GM19395 (cell line): ENCODE data around the gene NSUN6.

Source experiments
- ATAC-seq: cut with Tn5 transposase; IDR thresholded peaks from one replicate; pipeline ENCODE4 v1.9.1; 2021; ENCODE audit warnings: mild to moderate bottlenecking, moderate library complexity; ENCODE audit not compliant: unreplicated experiment

Gene NSUN6

GRCh38 chr10:18565006-18565405 is 86.4 kb downstream of the NSUN6 start:
- ATAC-seq, result no peak

- no peak for ATAC-seq
Observed at GRCh38 chr10:18563003-18563726, 88.2 kb downstream of the NSUN6 start.

GRCh38 chr10:18561861-18562551 is 89.4 kb downstream of the NSUN6 start:
- ATAC-seq, result no peak

GRCh38 chr10:18557960-18558359 is 93.4 kb downstream of the NSUN6 start:
- no peak for ATAC-seq

GRCh38 chr10:18556522-18557147 is 94.8 kb downstream of the NSUN6 start:
- no peak for ATAC-seq

GRCh38 chr10:18554479-18554878 is 96.9 kb downstream of the NSUN6 start:
- ATAC-seq, result no peak

GRCh38 chr10:18551473-18551872 is 99.9 kb downstream of the NSUN6 start:
- no peak for ATAC-seq

- no peak for ATAC-seq
Observed at GRCh38 chr10:18549105-18549504, 102.3 kb downstream of the NSUN6 start.

GRCh38 chr10:18545621-18546305 is 105.6 kb downstream of the NSUN6 start:
- ATAC-seq, result no peak

- ATAC-seq, result no peak
Observed at GRCh38 chr10:18542832-18543231, 108.6 kb downstream of the NSUN6 start.

GRCh38 chr10:18540195-18540594 is 111.2 kb downstream of the NSUN6 start:
- no peak for ATAC-seq

GRCh38 chr10:18539335-18539734 is 112.1 kb downstream of the NSUN6 start:
- ATAC-seq, result no peak

- ATAC-seq, result no peak
Observed at GRCh38 chr10:18533896-18534295, 117.5 kb downstream of the NSUN6 start.

GRCh38 chr10:18532881-18533535 is 118.4 kb downstream of the NSUN6 start:
- no peak for ATAC-seq

- ATAC-seq, result no peak
Observed at GRCh38 chr10:18528292-18528691, 123.1 kb downstream of the NSUN6 start.

GRCh38 chr10:18527687-18528086 is 123.7 kb downstream of the NSUN6 start:
- no peak for ATAC-seq

- no peak for ATAC-seq
Observed at GRCh38 chr10:18523858-18524257, 127.5 kb downstream of the NSUN6 start.

- no peak for ATAC-seq
Observed at GRCh38 chr10:18523025-18523424, 128.4 kb downstream of the NSUN6 start.

- no peak for ATAC-seq
Observed at GRCh38 chr10:18516851-18517250, 134.5 kb downstream of the NSUN6 start.

GRCh38 chr10:18514537-18514936 is 136.8 kb downstream of the NSUN6 start:
- ATAC-seq, result no peak

- no peak for ATAC-seq
Observed at GRCh38 chr10:18508587-18508986, 142.8 kb downstream of the NSUN6 start.
